VCaP (cell line): ENCODE results near the gene MTF2.

Experiments
- H3K27ac ChIP-seq: fragments of 450-650 bp; 2 replicates; pipeline ENCODE4 v1.5.1; 2017
- CTCF ChIP-seq: fragments of 450-650 bp; conservative IDR thresholded peaks from 2 replicates; pipeline ENCODE4 v1.5.1; 2017; ENCODE audit warnings: mild to moderate bottlenecking, moderate library complexity

Gene MTF2

GRCh38 chr1:93042187-93043056 lies 36.7 kb upstream of the MTF2 start:
- no peak overlapping the region for H3K27ac ChIP-seq
- TF ChIP-seq CTCF, result no peak

- TF ChIP-seq CTCF, result no peak
- no peak overlapping the region for H3K27ac ChIP-seq
These were observed 36.0 kb upstream of the MTF2 start for GRCh38 chr1:93043057-93043557.

GRCh38 chr1:93047618-93048017 lies 31.5 kb upstream of the MTF2 start:
- TF ChIP-seq CTCF, result no peak
- no peak overlapping the region for H3K27ac ChIP-seq

- H3K27ac ChIP-seq, result no peak overlapping the region
- TF ChIP-seq CTCF, result no peak
These were observed 27.1 kb upstream of the MTF2 start for GRCh38 chr1:93051961-93052360.

GRCh38 chr1:93056214-93056613 lies 22.9 kb upstream of the MTF2 start:
- no peak for TF ChIP-seq CTCF

GRCh38 chr1:93056649-93057048 lies 22.4 kb upstream of the MTF2 start:
- H3K27ac ChIP-seq, result no peak overlapping the region
- TF ChIP-seq CTCF, result no peak

More at GRCh38 chr1:93056214-93056613, 22.9 kb upstream of the MTF2 start:
- H3K27ac ChIP-seq, result no peak overlapping the region

- peak; percentile 84 for TF ChIP-seq CTCF
- no peak overlapping the region for H3K27ac ChIP-seq
These were observed 16.9 kb upstream of the MTF2 start for GRCh38 chr1:93061895-93062792.
